ENCODE measurements around the gene SBNO2. TPM values are rescaled to one million over a fixed set of nuclear protein-coding genes. Genes with fewer than 3 reads are reported as not detected.

The SBNO2 gene
- total RNA-seq, 1 experiment from 2014 or later = 46.3 TPM

DNA sequence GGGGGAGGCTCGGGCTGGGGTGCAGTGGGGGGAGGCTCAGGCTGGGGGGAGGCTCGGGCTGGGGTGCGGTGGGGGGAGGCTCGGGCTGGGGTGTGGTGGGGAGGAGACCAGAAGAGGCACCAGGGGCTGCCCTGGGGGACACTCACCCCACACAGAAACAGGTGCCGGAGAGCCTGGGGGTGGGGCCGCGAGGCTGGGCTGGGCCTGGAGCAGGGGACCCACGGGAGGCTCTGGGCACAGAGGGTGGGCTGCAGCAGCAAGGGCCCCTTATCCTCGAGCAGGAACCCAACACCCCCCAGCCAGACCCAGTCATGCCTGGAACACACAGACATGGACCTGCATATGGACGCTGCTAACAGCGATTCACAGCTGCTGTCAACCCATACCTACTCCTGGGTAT lies 35.9 kb downstream of the SBNO2 start:
- peaks cover 0 to 4% of the 10 kb centered on the region in 2 experiments; a peak in 2 of 5 replicates for H3K9me3 Mint-ChIP-seq
- H3K18ac ChIP-seq (ENCODE audit: insufficient read length, low read depth, low read length) = no peak overlapping the region
- H3K4me3 Mint-ChIP-seq = no peak overlapping the region
- no peak overlapping the region for H2BK20ac ChIP-seq (ENCODE audit: low read depth, low read length, poor library complexity, severe bottlenecking)
- no peak overlapping the region for H2BK120ac ChIP-seq (ENCODE audit: low read depth, low read length, poor library complexity, severe bottlenecking)
- no peak for DNase-seq
- no peak overlapping the region for H3K23ac ChIP-seq (ENCODE audit: insufficient read length, low read depth, low read length)
- H4K5ac ChIP-seq (ENCODE audit: insufficient read length, low read depth, low read length) = no peak overlapping the region
- no peaks in the 10 kb centered on the region for H3K27me3 ChIP-seq (ENCODE audit: insufficient read depth, low read length)
- no peak overlapping the region for H2BK5ac ChIP-seq (ENCODE audit: insufficient read length, low read length)
- no peaks in the 10 kb centered on the region for H3K9me3 ChIP-seq (ENCODE audit: control insufficient read depth, low read depth, low read length)
- H3T11ph ChIP-seq (ENCODE audit: low read length) = no peak overlapping the region
- no peak overlapping the region for H3K9ac ChIP-seq (ENCODE audit: extremely low read depth, insufficient read length, low read length)
- peaks cover 14 to 29% (median 20%) of the 10 kb centered on the region in 3 experiments for H3K36me3 Mint-ChIP-seq (ENCODE audit: insufficient read depth in 1 of 3, low read depth in 3 of 3)
- H2BK12ac ChIP-seq (ENCODE audit: insufficient read length, low read depth, low read length) = no peak overlapping the region
- no peak overlapping the region for H4K91ac ChIP-seq (ENCODE audit: insufficient read length, low read depth, low read length)
- no peak overlapping the region for H3K4me2 ChIP-seq (ENCODE audit: insufficient read depth, insufficient read length, low read length)
- H2BK15ac ChIP-seq (ENCODE audit: low read depth, low read length) = no peak overlapping the region
- H4K20me1 ChIP-seq (ENCODE audit: control insufficient read depth, insufficient read depth, insufficient read length) = no peaks in the 10 kb centered on the region
- no peaks in the 10 kb centered on the region for H3K4me1 ChIP-seq (ENCODE audit: insufficient read depth, low read length)
- WGBS (ENCODE audit: extremely low coverage, insufficient read length, low lambda C conversion rate) = no CpG with 5 or more reads among the region's 11 CpGs
- no peaks in the 10 kb centered on the region for H3K27me3 Mint-ChIP-seq (ENCODE audit: low read depth)
- no peak overlapping the region for H3K14ac ChIP-seq (ENCODE audit: insufficient read depth, low read length)
- no peaks in the 10 kb centered on the region for H3K79me1 ChIP-seq (ENCODE audit: insufficient read depth, low read depth, low read length, poor library complexity, severe bottlenecking)
- TF ChIP-seq, protein P1, sequence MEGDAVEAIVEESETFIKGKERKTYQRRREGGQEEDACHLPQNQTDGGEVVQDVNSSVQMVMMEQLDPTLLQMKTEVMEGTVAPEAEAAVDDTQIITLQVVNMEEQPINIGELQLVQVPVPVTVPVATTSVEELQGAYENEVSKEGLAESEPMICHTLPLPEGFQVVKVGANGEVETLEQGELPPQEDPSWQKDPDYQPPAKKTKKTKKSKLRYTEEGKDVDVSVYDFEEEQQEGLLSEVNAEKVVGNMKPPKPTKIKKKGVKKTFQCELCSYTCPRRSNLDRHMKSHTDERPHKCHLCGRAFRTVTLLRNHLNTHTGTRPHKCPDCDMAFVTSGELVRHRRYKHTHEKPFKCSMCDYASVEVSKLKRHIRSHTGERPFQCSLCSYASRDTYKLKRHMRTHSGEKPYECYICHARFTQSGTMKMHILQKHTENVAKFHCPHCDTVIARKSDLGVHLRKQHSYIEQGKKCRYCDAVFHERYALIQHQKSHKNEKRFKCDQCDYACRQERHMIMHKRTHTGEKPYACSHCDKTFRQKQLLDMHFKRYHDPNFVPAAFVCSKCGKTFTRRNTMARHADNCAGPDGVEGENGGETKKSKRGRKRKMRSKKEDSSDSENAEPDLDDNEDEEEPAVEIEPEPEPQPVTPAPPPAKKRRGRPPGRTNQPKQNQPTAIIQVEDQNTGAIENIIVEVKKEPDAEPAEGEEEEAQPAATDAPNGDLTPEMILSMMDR (conservative IDR thresholded peaks at IDR 0.05) = no peak
- H3K4me1 Mint-ChIP-seq = peaks cover 2 to 11% of the 10 kb centered on the region in 2 experiments
- no peak overlapping the region for H3K4ac ChIP-seq (ENCODE audit: low read depth, low read length)
- H3K79me2 ChIP-seq (ENCODE audit: insufficient read depth, low read length) = no peaks in the 10 kb centered on the region
- H2AFZ ChIP-seq (ENCODE audit: low read length) = no peak overlapping the region
- H4K8ac ChIP-seq (replicated peaks; ENCODE audit: insufficient read length, low read depth, low read length) = no peak overlapping the region
- no peak overlapping the region for H2AK5ac ChIP-seq (ENCODE audit: insufficient read length, low read length)
- no peak overlapping the region for H3K56ac ChIP-seq (ENCODE audit: insufficient read length, low read depth, low read length)
- no peak overlapping the region for H3K27ac ChIP-seq (ENCODE audit: insufficient read length, low read depth, low read length)
- H3K27ac Mint-ChIP-seq = no peak overlapping the region
- H3K23me2 ChIP-seq (ENCODE audit: insufficient read length, low read depth, low read length, poor library complexity, severe bottlenecking) = no peaks in the 10 kb centered on the region
